Measurements from ENCODE around the gene LMAN1L.

The LMAN1L gene

DNA sequence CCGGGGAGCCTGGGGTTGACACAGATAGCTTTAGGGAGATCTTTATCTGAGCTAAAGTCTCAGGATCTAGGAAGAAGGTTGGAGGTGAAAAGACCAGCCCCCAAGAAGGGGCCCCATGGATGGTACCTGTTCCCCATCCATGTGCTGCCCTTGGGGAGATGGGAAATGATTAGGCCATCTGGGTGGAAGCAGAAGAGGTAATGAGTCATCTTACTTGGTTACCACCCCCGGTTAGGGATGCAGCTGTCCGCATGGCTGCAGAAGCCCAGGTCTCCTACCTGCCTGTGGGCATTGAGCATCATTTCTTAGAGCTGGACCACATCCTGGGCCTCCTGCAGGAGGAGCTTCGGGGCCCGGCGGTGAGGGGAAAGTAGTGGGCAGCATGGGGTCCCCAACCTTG lies 10.7 kb downstream of the LMAN1L start:
- TF ChIP-seq, protein P1, sequence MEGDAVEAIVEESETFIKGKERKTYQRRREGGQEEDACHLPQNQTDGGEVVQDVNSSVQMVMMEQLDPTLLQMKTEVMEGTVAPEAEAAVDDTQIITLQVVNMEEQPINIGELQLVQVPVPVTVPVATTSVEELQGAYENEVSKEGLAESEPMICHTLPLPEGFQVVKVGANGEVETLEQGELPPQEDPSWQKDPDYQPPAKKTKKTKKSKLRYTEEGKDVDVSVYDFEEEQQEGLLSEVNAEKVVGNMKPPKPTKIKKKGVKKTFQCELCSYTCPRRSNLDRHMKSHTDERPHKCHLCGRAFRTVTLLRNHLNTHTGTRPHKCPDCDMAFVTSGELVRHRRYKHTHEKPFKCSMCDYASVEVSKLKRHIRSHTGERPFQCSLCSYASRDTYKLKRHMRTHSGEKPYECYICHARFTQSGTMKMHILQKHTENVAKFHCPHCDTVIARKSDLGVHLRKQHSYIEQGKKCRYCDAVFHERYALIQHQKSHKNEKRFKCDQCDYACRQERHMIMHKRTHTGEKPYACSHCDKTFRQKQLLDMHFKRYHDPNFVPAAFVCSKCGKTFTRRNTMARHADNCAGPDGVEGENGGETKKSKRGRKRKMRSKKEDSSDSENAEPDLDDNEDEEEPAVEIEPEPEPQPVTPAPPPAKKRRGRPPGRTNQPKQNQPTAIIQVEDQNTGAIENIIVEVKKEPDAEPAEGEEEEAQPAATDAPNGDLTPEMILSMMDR (IDR thresholded peaks at IDR 0.05; ENCODE audit: low read depth, low read length): no peak
- H3K4me3 ChIP-seq (ENCODE audit: low read depth, low read length): no peak overlapping the region

GRCh38 chr15:74824976-74825375 lies 12.3 kb downstream of the LMAN1L start:
- TF ChIP-seq, protein P1 (IDR thresholded peaks at IDR 0.05; ENCODE audit: low read depth, low read length): no peak
- H3K4me3 ChIP-seq (ENCODE audit: low read depth, low read length): no peak overlapping the region

GRCh38 chr15:74825866-74826265 lies 13.2 kb downstream of the LMAN1L start:
- H3K4me3 ChIP-seq (ENCODE audit: low read depth, low read length): no peak overlapping the region
- TF ChIP-seq, protein P1 (IDR thresholded peaks at IDR 0.05; ENCODE audit: low read depth, low read length): no peak

- H3K4me3 ChIP-seq (ENCODE audit: low read depth, low read length): no peak within 1 kb of the TSS
- TF ChIP-seq, protein P1 (IDR thresholded peaks at IDR 0.05; ENCODE audit: low read depth, low read length): no peak
These were observed 13.8 kb downstream of the LMAN1L start, which contains the start of gene CPLX3 for GRCh38 chr15:74826364-74826819. TSS of gene CPLX3 (plus strand) at chr15:74826627. CDS start at chr15:74826704, 77 bp downstream.

DNA sequence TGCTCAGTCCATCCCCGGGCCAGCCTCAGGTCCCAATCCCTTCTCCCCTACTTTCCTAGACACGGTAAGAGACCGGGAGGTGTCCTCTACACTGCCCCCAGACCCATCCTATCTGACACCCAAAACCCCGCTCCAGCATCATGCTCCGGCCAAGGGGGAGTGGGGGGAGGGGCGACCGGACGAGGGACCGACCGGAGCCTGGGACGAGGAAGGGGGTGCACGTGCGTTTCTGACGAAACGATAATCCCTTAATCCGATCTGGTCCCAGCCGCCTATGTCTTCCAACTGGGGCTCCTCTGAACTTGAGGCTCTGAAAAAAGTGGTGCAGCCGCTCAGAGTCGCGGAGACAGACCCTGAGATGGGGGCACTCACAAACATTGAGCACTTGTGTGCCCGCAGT lies 14.3 kb downstream of the LMAN1L start:
- H3K4me3 ChIP-seq (ENCODE audit: low read depth, low read length): no peak overlapping the region
- TF ChIP-seq, protein P1 (IDR thresholded peaks at IDR 0.05; ENCODE audit: low read depth, low read length): no peak

GRCh38 chr15:74827614-74828013 lies 15.0 kb downstream of the LMAN1L start:
- TF ChIP-seq, protein P1 (IDR thresholded peaks at IDR 0.05; ENCODE audit: low read depth, low read length): no peak
- no peak overlapping the region for H3K4me3 ChIP-seq (ENCODE audit: low read depth, low read length)

GRCh38 chr15:74828835-74829234 lies 16.2 kb downstream of the LMAN1L start:
- TF ChIP-seq, protein P1 (IDR thresholded peaks at IDR 0.05; ENCODE audit: low read depth, low read length): no peak
- no peak overlapping the region for H3K4me3 ChIP-seq (ENCODE audit: low read depth, low read length)
